ENCODE results near the gene BCAS3.
"Not testable (repeated sequence)": the region's sequence is repeated elsewhere in the genome, so short reads cannot be mapped to it uniquely, and the experiment has no call there.

Gene BCAS3

GRCh38 chr17:61129267-61130254, 451.9 kb downstream of the BCAS3 start:
- peak; percentile 27 for DNase-seq (ENCODE audit: low spot score)

- no peak for DNase-seq (ENCODE audit: low spot score)
These were observed 452.7 kb downstream of the BCAS3 start for GRCh38 chr17:61130330-61130729.

GRCh38 chr17:61131585-61131984, 453.9 kb downstream of the BCAS3 start:
- DNase-seq (ENCODE audit: low spot score): no peak

- DNase-seq (ENCODE audit: low spot score): no peak
These were observed 454.9 kb downstream of the BCAS3 start for GRCh38 chr17:61132524-61132923.

GRCh38 chr17:61133853-61134252, 456.2 kb downstream of the BCAS3 start:
- no peak for DNase-seq (ENCODE audit: low spot score)

- no peak for DNase-seq (ENCODE audit: low spot score)
These were observed 457.0 kb downstream of the BCAS3 start for GRCh38 chr17:61134551-61135235.

GRCh38 chr17:61135782-61136181, 458.1 kb downstream of the BCAS3 start:
- no peak for DNase-seq (ENCODE audit: low spot score)

- DNase-seq (ENCODE audit: low spot score): no peak
These were observed 458.6 kb downstream of the BCAS3 start for GRCh38 chr17:61136296-61136695.

- DNase-seq (ENCODE audit: low spot score): peak; percentile 71
These were observed 461.6 kb downstream of the BCAS3 start for GRCh38 chr17:61139219-61139618.

GRCh38 chr17:61140081-61140786, 462.6 kb downstream of the BCAS3 start:
- DNase-seq (ENCODE audit: low spot score): no peak

- DNase-seq (ENCODE audit: low spot score): no peak
These were observed 465.4 kb downstream of the BCAS3 start for GRCh38 chr17:61143026-61143425.

- DNase-seq (ENCODE audit: low spot score): no peak
These were observed 466.5 kb downstream of the BCAS3 start for GRCh38 chr17:61144137-61144536.

- no peak for DNase-seq (ENCODE audit: low spot score)
These were observed 467.2 kb downstream of the BCAS3 start for GRCh38 chr17:61144617-61145564.

- not testable (repeated sequence) for DNase-seq (ENCODE audit: low spot score)
These were observed 469.2 kb downstream of the BCAS3 start for GRCh38 chr17:61146833-61147232.

GRCh38 chr17:61149106-61149825, 471.6 kb downstream of the BCAS3 start:
- DNase-seq (ENCODE audit: low spot score): no peak

- DNase-seq (ENCODE audit: low spot score): no peak
These were observed 472.3 kb downstream of the BCAS3 start for GRCh38 chr17:61149862-61150362.

GRCh38 chr17:61150686-61151299, 473.1 kb downstream of the BCAS3 start:
- DNase-seq (ENCODE audit: low spot score): no peak

GRCh38 chr17:61152898-61153297, 475.2 kb downstream of the BCAS3 start:
- DNase-seq (ENCODE audit: low spot score): no peak

- DNase-seq (ENCODE audit: low spot score): no peak
These were observed 478.1 kb downstream of the BCAS3 start for GRCh38 chr17:61155590-61156237.

All from AG08396 (cell line).